ENCODE data around the gene PEAK1. TPM values are rescaled to one million over a fixed set of nuclear protein-coding genes. Genes with fewer than 3 reads are reported as not detected.

PEAK1 gene
- total and polyA plus RNA-seq, 8 donors, result 58.3 to 86.9 (median 64.3) TPM

GRCh38 chr15:77225646-77226045, 194.3 kb downstream of the PEAK1 start:
- Histone ChIP-seq H3K27ac (no peak overlapping the region), H3K36me3 (no peaks in the 10 kb centered on the region), H3K4me3 (no peak overlapping the region), H3K9me3 (no peaks in the 10 kb centered on the region), H3K27me3 (no peaks in the 10 kb centered on the region), H3K4me1 (peaks cover 7 to 17% of the 10 kb centered on the region in 2 donors)
- TF ChIP-seq CTCF (IDR thresholded peaks at IDR 0.05), result no peak
- intact Hi-C loops (cut with DNase I), result no loop called here
- peak in 1 of 4 donors; percentile 34 for DNase-seq
- no peak for ATAC-seq

- Histone ChIP-seq H3K27ac (no peak overlapping the region), H3K9me3 (no peaks in the 10 kb centered on the region)
- peak; percentile 15 for ATAC-seq
Measured at GRCh38 chr15:77225088-77225487, 194.8 kb downstream of the PEAK1 start.

DNA sequence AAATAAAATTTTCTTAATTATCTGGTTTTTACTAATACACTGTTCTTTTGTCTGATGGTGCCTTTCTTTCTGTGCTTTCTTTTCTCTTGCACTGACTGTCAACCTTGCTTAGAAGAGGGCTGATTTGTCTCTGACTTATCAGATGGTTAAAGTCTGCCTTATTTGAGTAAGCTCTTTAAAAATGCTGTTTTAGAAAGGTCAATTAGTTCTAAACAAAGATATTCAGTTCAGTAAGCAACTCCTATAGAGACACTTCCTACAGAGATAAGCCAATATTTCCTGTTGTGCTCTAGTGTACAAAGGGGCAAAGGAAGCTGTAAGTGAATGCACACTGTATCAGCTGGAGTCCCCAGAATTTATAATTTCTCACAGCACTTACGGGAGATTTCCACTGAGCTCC, 195.6 kb downstream of the PEAK1 start:
- Histone ChIP-seq H3K36me3 (no peaks in the 10 kb centered on the region), H3K4me3 (no peak overlapping the region), H3K27ac (peak overlapping the region in 1 of 2 donors; percentile 4), H3K4me1 (peaks cover 7 to 17% of the 10 kb centered on the region in 2 donors), H3K27me3 (no peaks in the 10 kb centered on the region), H3K9me3 (no peaks in the 10 kb centered on the region)
- intact Hi-C loops (cut with DNase I), result no loop called here
- ATAC-seq (peak; percentile 36), DNase-seq (no peak)
- no peak for TF ChIP-seq CTCF (IDR thresholded peaks at IDR 0.05)

More at GRCh38 chr15:77225088-77225487, 194.8 kb downstream of the PEAK1 start:
- Histone ChIP-seq H3K27me3 (no peaks in the 10 kb centered on the region), H3K4me1 (peaks cover 7 to 17% of the 10 kb centered on the region in 2 donors), H3K36me3 (no peaks in the 10 kb centered on the region), H3K4me3 (no peak overlapping the region)
- intact Hi-C loops (cut with DNase I), result no loop called here
- TF ChIP-seq CTCF (IDR thresholded peaks at IDR 0.05), result no peak
- DNase-seq, result peak in 1 of 4 donors; percentile 26

GRCh38 chr15:77221708-77222107, 198.2 kb downstream of the PEAK1 start:
- no peaks in the 10 kb centered on the region for H3K27me3 ChIP-seq
- ATAC-seq, result no peak
- no peak overlapping the region for H3K4me3 ChIP-seq
- no peak for DNase-seq
- intact Hi-C loops (cut with DNase I), result no loop called here
- H3K4me1 ChIP-seq, result peaks cover 7 to 17% of the 10 kb centered on the region in 2 donors
- no peak overlapping the region for H3K27ac ChIP-seq
- TF ChIP-seq CTCF (IDR thresholded peaks at IDR 0.05), result no peak
- H3K36me3 ChIP-seq, result no peaks in the 10 kb centered on the region
- no peaks in the 10 kb centered on the region for H3K9me3 ChIP-seq

DNA sequence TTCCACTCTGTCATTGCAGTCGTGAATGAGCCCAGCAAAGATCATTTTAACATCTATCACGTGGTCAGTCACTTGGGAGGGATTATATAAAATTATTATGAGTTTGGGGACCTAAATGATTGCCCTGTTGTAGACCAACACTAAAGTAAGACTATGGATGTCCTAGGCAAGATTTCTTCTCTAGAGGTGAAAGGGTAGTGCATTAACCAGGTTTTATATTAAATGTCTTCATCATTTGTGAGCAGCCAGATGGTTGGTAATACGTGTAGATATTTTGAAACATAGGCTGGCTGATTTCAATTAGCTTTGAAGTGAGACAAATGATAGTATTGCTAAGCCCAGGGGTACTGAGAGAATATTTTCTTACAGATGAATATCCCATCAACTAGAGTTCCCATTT, 198.7 kb downstream of the PEAK1 start:
- H3K27me3 ChIP-seq, result no peaks in the 10 kb centered on the region
- no peak for TF ChIP-seq CTCF (IDR thresholded peaks at IDR 0.05)
- H3K4me3 ChIP-seq, result no peak overlapping the region
- H3K9me3 ChIP-seq, result no peaks in the 10 kb centered on the region
- no peaks in the 10 kb centered on the region for H3K36me3 ChIP-seq
- intact Hi-C loops (cut with DNase I), result no loop called here
- H3K27ac ChIP-seq, result no peak overlapping the region
- peaks cover 7 to 17% of the 10 kb centered on the region in 2 donors for H3K4me1 ChIP-seq
- DNase-seq (no peak), ATAC-seq (no peak)
